Coronary artery (tissue), 2 donors: Measurements from ENCODE around the gene KIRREL2.
A peak's percentile ranks its signal among the peaks of the same experiment; 100 is the strongest.

Experiments used
- DNase-seq: peaks from one replicate; pipeline ENCODE4 v3.0.0-alpha.2; 2017; ENCODE audit warnings: low spot score
- H3K27ac ChIP-seq, 2 donors: fragments of 200-600 bp; sonication (generic); one replicate each; pipeline ENCODE4 v1.5.1; 2016 to 2019
- H3K4me3 ChIP-seq: fragments of 200-600 bp; sonication (generic); 2 replicates; pipeline ENCODE4 v1.5.1; 2016; ENCODE audit warnings: mild to moderate bottlenecking, moderate library complexity
- CTCF ChIP-seq: fragments of 200-600 bp; sonication (generic); IDR thresholded peaks from one replicate; pipeline ENCODE4 v1.5.1; 2019; ENCODE audit warnings: antibody characterized with exemption

The KIRREL2 gene

GRCh38 chr19:35894342-35894741 lies 37.6 kb downstream of the KIRREL2 start:
- no peak overlapping the region for H3K4me3 ChIP-seq
- H3K27ac ChIP-seq: no peak overlapping the region
- TF ChIP-seq CTCF: no peak
- DNase-seq: no peak

GRCh38 chr19:35895911-35896642 lies 39.4 kb downstream of the KIRREL2 start:
- TF ChIP-seq CTCF: no peak
- DNase-seq: no peak
- no peak overlapping the region for H3K27ac ChIP-seq
- H3K4me3 ChIP-seq: no peak overlapping the region

- Histone ChIP-seq H3K4me3 (no peak overlapping the region), H3K27ac (no peak overlapping the region)
- no peak for TF ChIP-seq CTCF
- no peak for DNase-seq
These were observed 39.9 kb downstream of the KIRREL2 start for GRCh38 chr19:35896643-35897040.

- TF ChIP-seq CTCF: no peak
- no peak for DNase-seq
- no peak overlapping the region for H3K27ac ChIP-seq
- peak overlapping the region; percentile 82 for H3K4me3 ChIP-seq
These were observed 41.2 kb downstream of the KIRREL2 start for GRCh38 chr19:35897706-35898451.

- no peak for DNase-seq
- TF ChIP-seq CTCF: no peak
- H3K27ac ChIP-seq: peak overlapping the region; percentile 58 to 91
- H3K4me3 ChIP-seq: peak overlapping the region; percentile 82
These were observed 41.7 kb downstream of the KIRREL2 start for GRCh38 chr19:35898499-35898809.

- Histone ChIP-seq H3K27ac (peak overlapping the region; percentile 58 to 91), H3K4me3 (peak overlapping the region; percentile 82)
- DNase-seq: no peak
- TF ChIP-seq CTCF: no peak
These were observed 43.0 kb downstream of the KIRREL2 start for GRCh38 chr19:35899547-35900214.
